AG04449 (cell line): Measurements from ENCODE around the gene PAK5.

Experiments used
- CTCF ChIA-PET: fragments of 350-600 bp; formaldehyde crosslinking; extraction: SDS; loops from one replicate; lab custom pipeline; 2021; ENCODE audit warnings: antibody characterized with exemption; lab: Yijun Ruan, JAX
- POLR2A ChIA-PET: fragments of 400-600, 350-600 bp; formaldehyde crosslinking; extraction: SDS; loops from one replicate; lab custom pipeline; 2020; ENCODE audit warnings: antibody characterized with exemption, inconsistent platforms; lab: Yijun Ruan, JAX
- DNase-seq: peaks from one replicate; pipeline ENCODE4 v3.0.0-alpha.2; 2010; ENCODE audit warnings: low read depth, low spot score
- H3K4me3 ChIP-seq: 2 replicates; pipeline ENCODE4 v1.5.1; 2011; ENCODE audit warnings: low read depth, mild to moderate bottlenecking, control low read depth, low read length
- TF ChIP-seq, protein P1 (sequence below): IDR thresholded peaks from one replicate; pipeline ENCODE4 v1.5.1; 2011; ENCODE audit warnings: mild to moderate bottlenecking, moderate library complexity, low read length, control low read depth, inconsistent platforms; ENCODE audit not compliant: insufficient read depth; ENCODE audit errors: missing control alignments

The PAK5 gene

DNA sequence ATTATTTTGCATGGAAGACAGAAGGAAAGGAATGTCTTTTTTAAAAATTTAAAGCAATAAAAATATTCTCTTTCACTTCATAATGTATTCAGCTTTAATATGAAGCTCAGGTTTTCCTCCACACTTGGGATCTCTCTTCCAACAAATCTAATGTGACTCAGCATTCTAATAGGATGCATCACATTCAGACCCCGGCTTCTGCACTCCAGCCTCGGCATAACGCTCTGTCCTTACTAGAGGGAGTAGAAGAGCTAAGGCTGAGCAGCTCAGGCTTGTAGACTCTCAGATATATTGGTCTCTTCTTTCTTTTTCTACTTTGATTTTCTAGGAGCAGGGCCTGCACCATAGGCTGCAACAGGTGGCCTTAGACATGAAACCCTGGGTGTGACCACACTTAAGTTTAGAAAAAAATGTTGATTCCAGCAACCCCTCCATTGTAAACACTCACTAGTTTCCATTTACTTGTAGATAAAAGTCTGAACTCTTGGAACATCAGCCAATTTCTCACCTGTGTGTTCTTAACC lies 161.7 kb downstream of the PAK5 start:
- no peak for DNase-seq
- no peak overlapping the region for H3K4me3 ChIP-seq
- CTCF ChIA-PET = no interaction called here
- POLR2A ChIA-PET = no interaction called here
- TF ChIP-seq, protein P1, sequence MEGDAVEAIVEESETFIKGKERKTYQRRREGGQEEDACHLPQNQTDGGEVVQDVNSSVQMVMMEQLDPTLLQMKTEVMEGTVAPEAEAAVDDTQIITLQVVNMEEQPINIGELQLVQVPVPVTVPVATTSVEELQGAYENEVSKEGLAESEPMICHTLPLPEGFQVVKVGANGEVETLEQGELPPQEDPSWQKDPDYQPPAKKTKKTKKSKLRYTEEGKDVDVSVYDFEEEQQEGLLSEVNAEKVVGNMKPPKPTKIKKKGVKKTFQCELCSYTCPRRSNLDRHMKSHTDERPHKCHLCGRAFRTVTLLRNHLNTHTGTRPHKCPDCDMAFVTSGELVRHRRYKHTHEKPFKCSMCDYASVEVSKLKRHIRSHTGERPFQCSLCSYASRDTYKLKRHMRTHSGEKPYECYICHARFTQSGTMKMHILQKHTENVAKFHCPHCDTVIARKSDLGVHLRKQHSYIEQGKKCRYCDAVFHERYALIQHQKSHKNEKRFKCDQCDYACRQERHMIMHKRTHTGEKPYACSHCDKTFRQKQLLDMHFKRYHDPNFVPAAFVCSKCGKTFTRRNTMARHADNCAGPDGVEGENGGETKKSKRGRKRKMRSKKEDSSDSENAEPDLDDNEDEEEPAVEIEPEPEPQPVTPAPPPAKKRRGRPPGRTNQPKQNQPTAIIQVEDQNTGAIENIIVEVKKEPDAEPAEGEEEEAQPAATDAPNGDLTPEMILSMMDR = no peak

DNA sequence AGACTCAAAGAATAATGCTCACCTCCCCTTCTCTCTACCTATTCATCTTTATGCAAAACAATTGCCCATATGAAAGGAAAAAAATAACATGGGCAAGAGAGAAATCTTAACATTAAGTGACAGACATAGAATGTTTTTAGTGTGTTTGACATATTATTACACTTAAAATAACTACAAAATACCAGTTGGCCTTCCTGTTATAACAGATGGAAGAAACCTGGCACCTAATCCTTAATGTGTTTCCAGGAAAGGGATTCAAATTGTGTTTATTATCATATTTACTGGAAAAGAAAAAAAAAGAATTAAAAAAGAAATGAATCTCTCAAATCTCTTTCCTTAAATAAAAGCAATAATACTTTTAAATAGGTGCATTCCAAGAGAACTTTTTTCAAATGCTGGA lies 165.9 kb downstream of the PAK5 start:
- CTCF ChIA-PET = no interaction called here
- POLR2A ChIA-PET = no interaction called here
- H3K4me3 ChIP-seq = no peak overlapping the region
- TF ChIP-seq, protein P1 = no peak
- DNase-seq = no peak

DNA sequence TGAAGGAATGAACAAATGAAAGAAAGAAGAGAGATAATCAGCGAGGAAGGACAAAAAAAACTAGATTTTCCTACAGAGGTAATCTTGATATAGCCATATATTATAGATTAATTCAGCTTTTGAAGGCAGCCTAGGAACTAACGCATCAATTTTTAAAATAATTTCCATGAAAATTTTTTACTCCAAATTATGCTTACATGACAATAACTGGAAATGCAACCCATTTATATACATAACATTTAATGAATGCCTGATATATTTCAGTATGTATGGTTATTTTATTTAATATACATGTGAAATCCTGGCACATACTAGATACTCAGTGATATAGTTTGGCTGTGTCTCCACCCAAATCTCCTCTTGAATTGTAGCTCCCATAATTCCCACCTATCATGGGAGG lies 166.8 kb downstream of the PAK5 start:
- no peak for DNase-seq
- TF ChIP-seq, protein P1 = no peak
- CTCF ChIA-PET = no interaction called here
- POLR2A ChIA-PET = no interaction called here
- H3K4me3 ChIP-seq = no peak overlapping the region

DNA sequence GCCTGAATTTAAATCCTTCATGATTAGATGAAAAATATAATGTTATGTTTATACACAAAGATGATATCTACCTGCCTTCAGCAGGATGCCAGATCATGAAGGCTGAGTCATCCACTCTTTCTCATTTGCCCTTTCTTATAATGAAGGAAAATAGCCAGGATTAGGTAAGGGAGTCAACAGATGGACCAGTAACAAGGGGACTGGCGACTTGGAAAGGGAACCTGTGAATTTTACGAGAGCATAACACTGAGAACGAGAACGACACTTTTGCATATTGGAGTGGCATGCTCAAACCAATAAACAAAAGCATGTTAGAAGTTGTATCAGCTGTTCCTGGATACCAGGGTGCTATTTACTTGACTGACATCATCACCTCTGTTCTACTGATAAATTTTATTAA lies 170.5 kb downstream of the PAK5 start:
- DNase-seq = no peak
- no peak overlapping the region for H3K4me3 ChIP-seq
- ChIA-PET CTCF (no interaction called here), POLR2A (no interaction called here)
- TF ChIP-seq, protein P1 = no peak

DNA sequence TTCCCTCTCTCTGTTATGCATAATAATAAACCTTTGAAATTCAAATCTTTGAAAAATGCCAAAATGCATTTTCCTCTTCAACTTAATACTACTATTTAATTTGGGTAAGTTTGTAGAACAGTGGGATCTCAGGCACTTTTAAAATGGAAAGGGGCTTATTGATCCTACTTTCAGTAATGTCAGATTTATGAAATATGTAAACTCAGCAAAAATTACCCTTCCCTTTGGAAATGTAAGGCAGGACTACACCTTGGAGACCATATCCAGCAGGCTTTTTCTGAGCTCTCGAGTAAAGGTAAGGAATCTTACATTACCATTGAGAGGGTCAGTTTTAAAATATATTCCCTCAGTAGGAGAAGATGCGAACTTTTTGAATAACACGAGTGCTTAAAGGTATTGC lies 175.5 kb downstream of the PAK5 start:
- POLR2A ChIA-PET = no interaction called here
- CTCF ChIA-PET = no interaction called here

DNA sequence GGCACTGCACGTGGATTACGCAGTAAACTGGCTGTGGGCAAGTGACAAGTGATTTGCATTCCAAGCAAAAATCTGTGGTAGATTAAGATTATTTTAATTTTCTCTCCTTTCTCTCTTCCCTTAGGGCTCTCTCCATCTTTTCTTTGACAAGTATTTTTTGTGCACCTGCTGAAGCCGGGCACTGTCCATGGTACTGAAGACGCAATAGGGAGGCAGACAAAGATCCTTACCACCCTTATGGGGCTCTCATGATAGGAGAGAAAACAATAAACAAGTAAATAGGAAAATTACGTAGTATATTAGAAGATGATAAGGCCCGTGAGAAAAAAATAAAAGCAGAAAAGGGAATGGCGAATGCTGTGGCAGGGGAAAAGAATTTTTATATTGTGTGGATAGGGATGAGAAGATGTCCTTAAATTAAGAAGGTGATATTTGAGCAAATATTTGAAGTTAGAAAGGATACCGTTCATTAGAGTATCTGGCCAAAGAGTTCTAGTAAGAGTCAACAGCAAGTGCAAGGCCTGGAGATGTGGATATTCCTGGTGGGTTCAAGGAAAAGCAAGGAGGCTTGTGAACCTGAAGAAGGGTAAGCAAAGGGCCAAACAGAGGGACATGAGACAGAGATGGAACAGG lies 178.5 kb downstream of the PAK5 start:
- no peak for DNase-seq
- CTCF ChIA-PET = no interaction called here
- no peak overlapping the region for H3K4me3 ChIP-seq
- POLR2A ChIA-PET = no interaction called here
- TF ChIP-seq, protein P1 = no peak

More for the DNA sequence above, 175.5 kb downstream of the PAK5 start:
- no peak for DNase-seq
- H3K4me3 ChIP-seq = no peak overlapping the region
- TF ChIP-seq, protein P1 = no peak
